ENCODE measurements around the gene GCLC. TPM values are rescaled to one million over a fixed set of nuclear protein-coding genes. Genes with fewer than 3 reads are reported as not detected.

Gene GCLC
- total and polyA plus RNA-seq, 9 of the 15 experiments (the other 6 are each of a cell fraction or from before 2014, with no cell fraction given) = 3.9 to 20.0 (median 9.4) TPM

DNA sequence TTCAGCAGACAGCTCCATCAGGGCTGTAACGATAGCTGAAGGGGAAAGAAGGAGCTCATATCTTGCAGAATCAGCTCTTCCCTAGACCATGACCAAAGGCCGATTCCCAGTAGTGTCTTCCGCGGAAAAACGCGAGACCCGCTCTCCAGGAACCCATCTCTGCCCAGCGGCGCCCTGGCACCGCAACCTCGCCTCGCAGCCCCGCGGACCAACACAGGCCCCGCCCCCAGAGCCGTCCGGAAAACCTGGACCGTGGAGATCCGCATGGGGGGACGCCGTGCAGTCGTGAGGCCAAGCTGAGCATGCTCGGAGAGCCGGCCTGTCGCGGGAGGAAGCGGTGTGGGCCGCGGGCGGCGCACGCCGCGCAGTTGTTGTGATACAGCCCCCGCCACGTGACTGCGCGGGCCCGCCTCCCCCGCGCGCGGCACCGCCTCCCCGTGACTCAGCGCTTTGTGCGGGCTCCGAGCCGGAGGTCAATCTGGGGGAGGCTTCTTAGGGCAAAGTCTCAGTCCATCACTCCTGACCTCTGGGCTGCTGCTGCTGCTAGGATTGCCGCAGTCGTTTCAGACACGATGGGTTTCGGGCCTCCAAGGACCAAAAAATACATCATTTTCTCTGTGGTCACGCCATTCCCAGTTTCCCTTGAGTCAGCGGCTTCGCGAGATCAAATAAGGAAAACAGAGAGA lies 3.1 kb upstream of the GCLC start (continued):
- no peak for TF ChIP-seq ZNF232 (CRISPR knock-in tag; IDR thresholded peaks at IDR 0.05)
- TF ChIP-seq KDM4B (IDR thresholded peaks at IDR 0.05; ENCODE audit: borderline replicate concordance in 2 of 2, low read depth in 1 of 2) = peak in 1 of 2 experiments; percentile 70; a peak in 1 of 4 replicates
- no peak for TF ChIP-seq POLR2AphosphoS5 (IDR thresholded peaks at IDR 0.05; ENCODE audit: control insufficient read depth, insufficient read depth, low read depth, low read length)
- TF ChIP-seq, protein P1, sequence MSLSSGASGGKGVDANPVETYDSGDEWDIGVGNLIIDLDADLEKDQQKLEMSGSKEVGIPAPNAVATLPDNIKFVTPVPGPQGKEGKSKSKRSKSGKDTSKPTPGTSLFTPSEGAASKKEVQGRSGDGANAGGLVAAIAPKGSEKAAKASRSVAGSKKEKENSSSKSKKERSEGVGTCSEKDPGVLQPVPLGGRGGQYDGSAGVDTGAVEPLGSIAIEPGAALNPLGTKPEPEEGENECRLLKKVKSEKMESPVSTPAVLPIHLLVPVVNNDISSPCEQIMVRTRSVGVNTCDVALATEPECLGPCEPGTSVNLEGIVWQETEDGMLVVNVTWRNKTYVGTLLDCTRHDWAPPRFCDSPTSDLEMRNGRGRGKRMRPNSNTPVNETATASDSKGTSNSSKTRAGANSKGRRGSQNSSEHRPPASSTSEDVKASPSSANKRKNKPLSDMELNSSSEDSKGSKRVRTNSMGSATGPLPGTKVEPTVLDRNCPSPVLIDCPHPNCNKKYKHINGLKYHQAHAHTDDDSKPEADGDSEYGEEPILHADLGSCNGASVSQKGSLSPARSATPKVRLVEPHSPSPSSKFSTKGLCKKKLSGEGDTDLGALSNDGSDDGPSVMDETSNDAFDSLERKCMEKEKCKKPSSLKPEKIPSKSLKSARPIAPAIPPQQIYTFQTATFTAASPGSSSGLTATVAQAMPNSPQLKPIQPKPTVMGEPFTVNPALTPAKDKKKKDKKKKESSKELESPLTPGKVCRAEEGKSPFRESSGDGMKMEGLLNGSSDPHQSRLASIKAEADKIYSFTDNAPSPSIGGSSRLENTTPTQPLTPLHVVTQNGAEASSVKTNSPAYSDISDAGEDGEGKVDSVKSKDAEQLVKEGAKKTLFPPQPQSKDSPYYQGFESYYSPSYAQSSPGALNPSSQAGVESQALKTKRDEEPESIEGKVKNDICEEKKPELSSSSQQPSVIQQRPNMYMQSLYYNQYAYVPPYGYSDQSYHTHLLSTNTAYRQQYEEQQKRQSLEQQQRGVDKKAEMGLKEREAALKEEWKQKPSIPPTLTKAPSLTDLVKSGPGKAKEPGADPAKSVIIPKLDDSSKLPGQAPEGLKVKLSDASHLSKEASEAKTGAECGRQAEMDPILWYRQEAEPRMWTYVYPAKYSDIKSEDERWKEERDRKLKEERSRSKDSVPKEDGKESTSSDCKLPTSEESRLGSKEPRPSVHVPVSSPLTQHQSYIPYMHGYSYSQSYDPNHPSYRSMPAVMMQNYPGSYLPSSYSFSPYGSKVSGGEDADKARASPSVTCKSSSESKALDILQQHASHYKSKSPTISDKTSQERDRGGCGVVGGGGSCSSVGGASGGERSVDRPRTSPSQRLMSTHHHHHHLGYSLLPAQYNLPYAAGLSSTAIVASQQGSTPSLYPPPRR (CRISPR knock-in tag; IDR thresholded peaks at IDR 0.05; ENCODE audit: borderline replicate concordance) = no peak
- TF ChIP-seq JUND (IDR thresholded peaks at IDR 0.05; ENCODE audit: borderline replicate concordance, low read depth, low read length) = peak; percentile 84
- TF ChIP-seq JUND (tag; IDR thresholded peaks at IDR 0.05; ENCODE audit: borderline replicate concordance, low read depth, low read length) = peak; percentile 63; the same call in 1 of the 3 replicates
- peak; percentile 98 for TF ChIP-seq FOXP1 (CRISPR knock-in tag; IDR thresholded peaks at IDR 0.05)
- TF ChIP-seq CXXC5 (CRISPR knock-in tag; IDR thresholded peaks at IDR 0.05) = peak; percentile 98
- TF ChIP-seq GABPB2 (CRISPR knock-in tag; conservative IDR thresholded peaks at IDR 0.05) = no peak
- no peak for TF ChIP-seq TAF1 (IDR thresholded peaks at IDR 0.05; ENCODE audit: control insufficient read depth, extremely low read depth, insufficient read depth, low read length, severe bottlenecking)
- TF ChIP-seq, protein P2, sequence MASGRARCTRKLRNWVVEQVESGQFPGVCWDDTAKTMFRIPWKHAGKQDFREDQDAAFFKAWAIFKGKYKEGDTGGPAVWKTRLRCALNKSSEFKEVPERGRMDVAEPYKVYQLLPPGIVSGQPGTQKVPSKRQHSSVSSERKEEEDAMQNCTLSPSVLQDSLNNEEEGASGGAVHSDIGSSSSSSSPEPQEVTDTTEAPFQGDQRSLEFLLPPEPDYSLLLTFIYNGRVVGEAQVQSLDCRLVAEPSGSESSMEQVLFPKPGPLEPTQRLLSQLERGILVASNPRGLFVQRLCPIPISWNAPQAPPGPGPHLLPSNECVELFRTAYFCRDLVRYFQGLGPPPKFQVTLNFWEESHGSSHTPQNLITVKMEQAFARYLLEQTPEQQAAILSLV (tag; IDR thresholded peaks at IDR 0.05) = no peak
- no peak for TF ChIP-seq PTBP1 (IDR thresholded peaks at IDR 0.05; ENCODE audit: low read depth, low read length)
- no peak for TF ChIP-seq NFRKB (IDR thresholded peaks at IDR 0.05; ENCODE audit: low read depth)
- TF ChIP-seq, protein P3, sequence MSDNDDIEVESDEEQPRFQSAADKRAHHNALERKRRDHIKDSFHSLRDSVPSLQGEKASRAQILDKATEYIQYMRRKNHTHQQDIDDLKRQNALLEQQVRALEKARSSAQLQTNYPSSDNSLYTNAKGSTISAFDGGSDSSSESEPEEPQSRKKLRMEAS (CRISPR knock-in tag; IDR thresholded peaks at IDR 0.05) = peak; percentile 98
- TF ChIP-seq MCM5 (IDR thresholded peaks at IDR 0.05; ENCODE audit: low read depth) = no peak
- TF ChIP-seq, protein P4, sequence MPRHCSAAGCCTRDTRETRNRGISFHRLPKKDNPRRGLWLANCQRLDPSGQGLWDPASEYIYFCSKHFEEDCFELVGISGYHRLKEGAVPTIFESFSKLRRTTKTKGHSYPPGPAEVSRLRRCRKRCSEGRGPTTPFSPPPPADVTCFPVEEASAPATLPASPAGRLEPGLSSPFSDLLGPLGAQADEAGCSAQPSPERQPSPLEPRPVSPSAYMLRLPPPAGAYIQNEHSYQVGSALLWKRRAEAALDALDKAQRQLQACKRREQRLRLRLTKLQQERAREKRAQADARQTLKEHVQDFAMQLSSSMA (CRISPR knock-in tag; IDR thresholded peaks at IDR 0.05) = no peak
- peak in 1 of 2 experiments; percentile 97; a peak in 2 of 4 replicates for TF ChIP-seq HDAC1 (IDR thresholded peaks at IDR 0.05)
- no peak for TF ChIP-seq NFYB (IDR thresholded peaks at IDR 0.05; ENCODE audit: extremely low read depth, insufficient read length)
- peak; percentile 80 for TF ChIP-seq MEIS2 (IDR thresholded peaks at IDR 0.05; ENCODE audit: partially characterized antibody)
- TF ChIP-seq XRCC4 (IDR thresholded peaks at IDR 0.05; ENCODE audit: extremely low read depth, insufficient read depth, insufficient read length) = no peak

Data from K562 (cell line).